HUES64 (cell line): ENCODE measurements around the gene KCNK7.
A peak's percentile ranks its signal among the peaks of the same experiment; 100 is the strongest.

ENCODE experiments used
- H3K27ac ChIP-seq: 2 replicates; pipeline ENCODE4 v1.7.0; 2013; ENCODE audit warnings: low read depth, low read length, inconsistent platforms
- H3K27me3 ChIP-seq: 2 replicates; pipeline ENCODE4 v1.6.1; 2013; ENCODE audit warnings: mild to moderate bottlenecking, low read length; ENCODE audit not compliant: insufficient read depth
- H3K36me3 ChIP-seq: 2 replicates; pipeline ENCODE4 v1.6.1; 2013; ENCODE audit warnings: mild to moderate bottlenecking, low read length; ENCODE audit not compliant: insufficient read depth
- H3K4me1 ChIP-seq: 2 replicates; pipeline ENCODE4 v1.6.1; 2013; ENCODE audit warnings: mild to moderate bottlenecking, low read length, moderate library complexity; ENCODE audit not compliant: insufficient read depth
- H3K4me3 ChIP-seq: 2 replicates; pipeline ENCODE4 v1.5.1; 2013; ENCODE audit warnings: mild to moderate bottlenecking, low read length, moderate library complexity
- H3K9ac ChIP-seq: 2 replicates; pipeline ENCODE4 v1.6.1; 2013; ENCODE audit warnings: mild to moderate bottlenecking, low read depth, low read length
- H3K9me3 ChIP-seq: 2 replicates; pipeline ENCODE4 v1.6.1; 2013; ENCODE audit warnings: low read depth, low read length; ENCODE audit not compliant: insufficient read depth
- WGBS: fragments of 150-250, 120-280 bp; methylation state at CpG from one replicate; pipeline ENCODE4 v1.1.7; 2013; ENCODE audit warnings: missing lambda C conversion rate; 5-methylcytosine and 5-hydroxymethylcytosine counted together

The KCNK7 gene

DNA sequence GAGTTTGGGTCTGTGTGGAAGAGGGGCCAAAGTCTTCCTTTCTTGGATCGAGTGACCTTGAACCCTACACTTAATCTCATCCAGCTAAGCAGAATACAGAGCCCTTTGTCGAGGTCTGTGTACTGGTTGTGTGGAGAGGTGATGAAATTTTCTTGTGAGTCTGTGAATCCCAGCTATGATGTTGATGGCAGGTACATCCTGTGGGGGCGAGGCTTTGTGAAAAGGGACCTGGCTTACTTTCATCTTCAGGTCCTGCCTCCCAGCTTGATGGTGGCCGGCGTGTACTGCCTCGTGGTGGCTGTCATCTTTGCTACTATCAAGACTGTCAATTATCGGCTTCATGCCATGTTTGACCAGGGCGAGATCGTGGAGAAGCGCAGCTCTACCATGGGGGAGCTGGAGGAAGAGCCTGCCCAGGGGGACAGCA is 21.0 kb upstream of the KCNK7 start:
- Histone ChIP-seq H3K36me3 (peaks cover 45% of the 10 kb centered on the region), H3K4me1 (0 out of 2 replicates have a peak, but pooled peaks cover 4% of the 10 kb centered on the region), H3K4me3 (peak overlapping the region; percentile 76), H3K9me3 (no peaks in the 10 kb centered on the region), H3K27me3 (no peaks in the 10 kb centered on the region), H3K27ac (no peak overlapping the region), H3K9ac (peak overlapping the region; percentile 62)
- WGBS, result 88% methylated on average over 9 of the region's 10 CpGs

DNA sequence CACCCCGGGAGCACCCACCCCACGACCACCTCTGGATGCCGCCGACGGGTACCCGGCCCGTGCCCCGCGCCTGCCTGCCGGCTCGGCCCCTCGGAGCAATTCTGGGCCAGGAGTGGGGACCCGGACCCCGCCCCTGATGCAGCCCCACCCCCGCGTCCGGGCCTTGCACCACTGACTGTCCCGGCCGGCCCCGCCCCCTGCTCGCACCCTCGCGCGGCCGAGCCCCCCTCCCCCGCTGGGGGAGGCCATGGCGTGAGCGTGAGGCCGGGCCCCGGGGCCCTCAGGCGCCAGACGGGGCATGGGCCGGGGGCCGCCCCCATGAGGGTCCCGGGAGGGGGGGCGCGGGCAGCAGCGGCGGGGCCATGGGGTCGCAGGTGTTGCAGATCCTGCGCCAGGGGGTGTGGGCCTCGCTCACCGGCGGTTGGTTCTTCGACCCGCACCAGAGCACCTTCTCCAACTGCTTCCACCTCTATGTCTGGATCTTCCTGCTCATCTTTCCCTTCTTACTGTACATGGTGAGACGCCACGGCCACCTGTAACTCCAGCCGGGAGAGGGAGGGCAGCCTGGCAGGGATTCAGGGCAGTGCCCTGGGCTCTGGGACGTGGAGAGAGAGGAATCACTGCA is 20.5 kb upstream of the KCNK7 start:
- H3K27me3 ChIP-seq, result no peaks in the 10 kb centered on the region
- 0 out of 2 replicates have a peak, but pooled peaks cover 4% of the 10 kb centered on the region for H3K4me1 ChIP-seq
- H3K9me3 ChIP-seq, result no peaks in the 10 kb centered on the region
- H3K36me3 ChIP-seq, result peaks cover 41% of the 10 kb centered on the region
- WGBS, result 3% methylated on average over 50 of the region's 50 CpGs
- H3K9ac ChIP-seq, result peak overlapping the region; percentile 62
- H3K27ac ChIP-seq, result peak overlapping the region; percentile 90; the same call in 1 of the 2 replicates
- H3K4me3 ChIP-seq, result peak overlapping the region; percentile 76

DNA sequence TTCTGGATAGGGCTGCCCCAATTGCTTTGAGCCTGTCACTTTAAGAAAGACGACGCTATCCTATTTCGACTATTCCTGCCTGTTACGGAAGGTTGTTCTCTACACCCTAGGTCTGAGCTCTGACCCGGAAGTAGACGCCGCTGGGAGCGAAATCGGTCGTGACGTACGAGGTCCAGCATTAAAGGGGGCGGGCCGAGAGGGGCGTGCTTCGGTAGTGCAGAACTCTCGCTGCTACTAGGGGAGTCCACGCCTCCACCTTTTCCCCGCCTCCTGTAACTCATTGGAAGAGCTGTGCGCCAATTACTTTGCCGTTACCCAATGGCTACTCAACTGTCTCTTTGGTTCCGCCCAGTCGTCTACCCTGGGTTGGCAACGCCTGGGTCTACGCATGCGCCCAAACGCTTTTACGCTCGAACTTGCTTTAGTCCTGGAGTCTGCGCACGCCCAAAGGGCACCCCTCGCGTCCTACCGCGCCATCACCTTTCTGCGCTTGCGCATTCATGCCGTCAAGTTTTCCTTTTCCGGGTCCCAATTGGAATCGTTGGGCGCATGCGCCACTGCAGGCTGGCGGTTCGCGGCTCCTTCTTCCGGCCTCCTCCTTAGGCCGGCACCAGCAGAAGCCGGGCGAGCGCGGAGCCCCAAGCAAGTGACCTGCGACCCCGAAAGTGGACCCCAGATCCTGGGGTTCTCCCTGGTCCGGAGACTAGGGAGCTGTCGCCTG is 19.8 kb upstream of the KCNK7 start, which contains the start of gene PCNX3:
Gene PCNX3, plus strand, starts transcription at position 548 of the 721 bp plus-strand sequence. CDS start 536 bp downstream, outside the sequence.
- Histone ChIP-seq H3K27ac (peak within 1 kb of the TSS; percentile 93), H3K9ac (peak within 1 kb of the TSS; percentile 83)

DNA sequence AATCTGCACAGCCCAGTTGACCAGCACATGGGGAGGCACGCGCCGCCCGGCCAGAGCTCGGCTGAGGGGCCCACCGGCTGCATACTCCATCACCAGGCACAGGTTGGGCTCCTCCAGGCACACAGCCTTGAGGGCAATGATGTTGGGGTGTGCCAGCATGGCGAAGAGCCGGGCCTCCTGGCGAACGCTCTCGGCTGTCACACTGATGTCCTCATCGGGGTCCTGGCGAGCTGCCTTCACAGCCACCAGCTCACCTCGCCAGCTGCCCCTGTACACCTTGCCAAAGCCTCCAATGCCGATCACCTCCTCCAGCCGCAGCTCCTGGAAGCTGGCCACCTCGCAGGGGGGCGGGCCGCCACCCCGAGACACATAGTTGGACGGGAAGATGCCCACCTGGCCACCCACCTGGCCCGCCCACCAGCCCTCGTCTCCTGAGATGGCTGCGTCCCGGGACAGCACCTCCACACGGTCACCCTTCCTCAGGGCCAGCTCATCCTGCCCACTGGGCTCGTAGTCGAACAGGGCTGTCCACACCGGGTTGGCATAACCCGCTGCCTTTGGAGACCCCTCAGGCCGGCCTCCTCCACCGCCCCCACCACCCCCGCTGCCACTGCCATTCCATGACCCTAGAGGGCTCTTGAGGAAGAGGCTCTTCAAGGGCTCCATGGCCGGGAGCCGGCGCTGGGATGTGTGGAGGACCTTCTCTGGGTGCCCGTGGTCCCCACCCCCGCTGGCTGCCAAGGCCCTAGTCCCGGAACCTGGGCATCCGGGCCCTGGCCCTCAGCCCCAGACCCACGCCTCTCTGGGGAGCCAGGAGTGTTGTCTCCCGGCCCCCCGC is 17.7 kb upstream of the KCNK7 start:
- Histone ChIP-seq H3K36me3 (peaks cover 14% of the 10 kb centered on the region), H3K27ac (peak overlapping the region; percentile 93), H3K4me3 (peak overlapping the region; percentile 76), H3K9me3 (no peaks in the 10 kb centered on the region), H3K27me3 (no peaks in the 10 kb centered on the region), H3K9ac (peak overlapping the region; percentile 83), H3K4me1 (0 out of 2 replicates have a peak, but pooled peaks cover 4% of the 10 kb centered on the region)
- WGBS, result 62% methylated on average over 43 of the region's 43 CpGs

More for the DNA sequence above, 19.8 kb upstream of the KCNK7 start, which contains the start of gene PCNX3:
- H3K27me3 ChIP-seq, result no peaks in the 10 kb centered on the region
- H3K9me3 ChIP-seq, result no peaks in the 10 kb centered on the region
- 0 out of 2 replicates have a peak, but pooled peaks cover 4% of the 10 kb centered on the region for H3K4me1 ChIP-seq
- peaks cover 35% of the 10 kb centered on the region for H3K36me3 ChIP-seq
- under 1% methylated on average over 55 of the region's 55 CpGs for WGBS
- H3K4me3 ChIP-seq, result peak within 1 kb of the TSS; percentile 76

DNA sequence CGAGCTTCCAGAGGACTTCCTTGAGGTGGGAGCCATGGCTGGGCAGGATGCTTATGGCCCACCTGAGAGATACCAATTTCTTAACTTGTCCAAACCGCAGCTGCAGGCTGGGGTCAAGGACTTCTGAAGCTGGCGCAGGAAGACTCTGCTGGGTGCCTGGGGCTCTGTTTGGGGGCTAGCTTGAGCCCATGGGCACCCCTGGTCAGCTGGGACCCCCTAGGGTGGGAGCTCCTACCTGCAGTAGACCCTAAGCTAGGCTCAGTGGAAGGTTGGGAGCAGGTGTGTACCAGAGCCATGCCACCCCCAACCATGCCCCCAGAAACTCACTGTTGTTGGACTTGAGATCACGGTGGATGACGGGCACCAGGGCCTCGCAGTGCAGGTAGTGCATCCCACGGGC is 17.1 kb upstream of the KCNK7 start:
- no peaks in the 10 kb centered on the region for H3K27me3 ChIP-seq
- H3K36me3 ChIP-seq, result peaks cover 8% of the 10 kb centered on the region
- H3K9me3 ChIP-seq, result no peaks in the 10 kb centered on the region
- peak overlapping the region; percentile 76; the same call in 1 of the 2 replicates for H3K4me3 ChIP-seq
- H3K9ac ChIP-seq, result no peak overlapping the region
- no peak overlapping the region for H3K27ac ChIP-seq
- 0 out of 2 replicates have a peak, but pooled peaks cover 4% of the 10 kb centered on the region for H3K4me1 ChIP-seq
- 96% methylated on average over 7 of the region's 7 CpGs for WGBS

DNA sequence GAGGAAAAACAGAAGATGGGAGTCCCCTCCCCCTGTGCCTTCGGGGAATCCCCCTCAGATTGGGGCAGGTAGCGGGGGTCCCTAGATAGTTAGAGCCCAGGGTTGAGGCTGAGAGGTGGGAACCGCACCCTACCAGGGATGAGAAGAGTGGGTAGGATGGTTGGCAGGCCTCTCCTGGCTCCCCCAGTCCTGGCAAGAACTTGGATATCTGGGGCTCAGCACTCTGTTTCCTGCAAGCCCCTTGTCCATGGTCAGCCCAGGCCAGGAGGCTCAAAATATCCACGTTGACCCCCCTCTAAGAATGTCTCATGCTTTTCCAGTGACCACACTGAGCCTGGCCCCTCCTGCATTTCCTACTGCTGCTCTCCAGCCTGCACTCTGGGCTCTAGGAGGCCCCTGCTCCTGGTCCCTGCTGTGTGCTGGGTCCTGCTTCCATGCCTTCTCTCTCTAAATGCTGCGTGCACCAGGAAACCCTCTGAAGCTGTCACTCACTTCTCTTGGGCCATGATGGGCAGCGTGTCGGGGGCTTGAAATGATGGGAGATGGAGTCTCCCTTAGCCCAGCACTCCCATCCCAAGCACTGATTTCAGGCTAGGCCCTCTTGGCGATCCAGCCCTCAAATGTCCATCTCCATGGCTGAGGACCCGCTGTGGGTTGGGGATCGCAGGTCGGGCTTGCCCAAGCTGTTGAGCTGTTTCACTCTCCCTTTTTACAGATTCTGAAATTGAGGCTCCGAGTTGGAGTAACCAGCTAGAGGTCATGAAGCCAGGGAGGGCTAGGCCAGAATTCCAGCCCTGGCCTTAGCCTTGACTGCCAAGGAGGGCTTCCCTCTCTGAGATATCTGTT is 16.4 kb upstream of the KCNK7 start:
- peaks cover under 1% of the 10 kb centered on the region for H3K36me3 ChIP-seq
- WGBS, result 86% methylated on average over 12 of the region's 12 CpGs
- H3K27ac ChIP-seq, result no peak overlapping the region; the same call in 1 of the 2 replicates
- H3K4me3 ChIP-seq, result no peak overlapping the region
- H3K9ac ChIP-seq, result no peak overlapping the region
- H3K4me1 ChIP-seq, result 0 out of 2 replicates have a peak, but pooled peaks cover 4% of the 10 kb centered on the region
- H3K27me3 ChIP-seq, result no peaks in the 10 kb centered on the region
- H3K9me3 ChIP-seq, result no peaks in the 10 kb centered on the region

DNA sequence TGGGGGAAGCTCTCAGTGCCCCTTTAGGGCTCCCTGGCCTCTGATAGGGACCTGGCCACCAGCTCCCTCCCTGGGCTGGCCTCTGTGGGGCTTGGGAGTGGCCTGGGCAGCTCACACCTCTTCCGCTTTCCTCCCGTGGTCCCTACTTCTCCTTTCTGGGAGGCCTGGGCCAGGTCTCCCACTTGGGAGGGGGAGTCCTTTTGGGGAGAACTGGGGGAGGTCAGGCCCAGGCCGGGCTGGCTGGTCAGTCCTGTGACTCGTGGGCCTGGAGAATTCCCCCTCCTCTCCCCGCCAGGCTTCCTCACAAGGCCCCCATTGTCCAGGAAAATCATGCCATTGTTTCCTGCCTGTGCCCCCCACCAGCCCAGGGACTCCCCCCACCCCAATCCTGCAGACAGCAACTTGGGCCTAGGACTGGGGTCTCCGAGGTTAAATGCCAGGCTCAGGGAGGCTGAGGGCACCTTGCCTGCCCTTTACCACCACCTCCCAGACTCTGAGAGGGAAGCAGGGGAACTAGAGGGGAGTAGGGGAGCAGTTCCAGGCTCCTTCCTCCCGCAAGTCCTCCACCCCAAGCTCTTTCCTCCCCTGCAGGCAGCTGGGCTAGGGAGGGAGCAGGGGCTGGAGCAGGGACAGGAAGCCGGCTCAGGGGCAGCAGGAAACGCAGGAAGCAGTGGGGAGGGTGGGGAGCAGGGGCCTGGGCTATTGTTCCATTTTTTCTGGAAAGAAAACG is 15.6 kb upstream of the KCNK7 start:
- Histone ChIP-seq H3K4me1 (no peaks in the 10 kb centered on the region), H3K36me3 (no peaks in the 10 kb centered on the region; the same call in 1 of the 2 replicates), H3K9me3 (no peaks in the 10 kb centered on the region), H3K4me3 (no peak overlapping the region), H3K27ac (no peak overlapping the region; the same call in 1 of the 2 replicates), H3K27me3 (no peaks in the 10 kb centered on the region), H3K9ac (0 out of 2 replicates have a peak overlapping the region, but pooled peaks have one; percentile 6)
- 74% methylated on average over 8 of the region's 10 CpGs for WGBS

DNA sequence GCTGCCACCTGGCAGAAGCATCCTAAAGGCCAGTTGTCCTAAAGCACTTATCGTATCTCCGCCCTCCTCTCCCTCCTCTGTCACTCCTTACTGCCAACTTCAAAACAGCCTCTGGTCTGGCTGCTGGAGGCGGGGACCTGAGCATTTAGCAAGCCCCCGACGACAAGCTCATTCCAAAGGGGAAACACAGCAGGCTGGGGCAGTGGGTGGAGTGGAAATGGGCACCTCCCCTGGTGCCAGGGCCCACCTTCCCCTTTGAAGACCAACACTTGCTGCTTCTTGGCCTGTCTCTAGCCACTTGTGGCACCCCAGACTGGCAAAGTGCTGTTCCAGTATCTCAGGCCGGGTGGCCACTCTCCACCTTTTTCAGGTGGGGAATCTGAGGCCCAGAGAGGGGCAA is 14.8 kb upstream of the KCNK7 start:
- H3K9ac ChIP-seq, result no peak overlapping the region
- H3K27ac ChIP-seq, result no peak overlapping the region
- 72% methylated on average over 6 of the region's 6 CpGs for WGBS
- no peak overlapping the region for H3K4me3 ChIP-seq
- no peaks in the 10 kb centered on the region for H3K4me1 ChIP-seq
- H3K9me3 ChIP-seq, result no peaks in the 10 kb centered on the region
- H3K36me3 ChIP-seq, result peaks cover 6% of the 10 kb centered on the region
- no peaks in the 10 kb centered on the region for H3K27me3 ChIP-seq

DNA sequence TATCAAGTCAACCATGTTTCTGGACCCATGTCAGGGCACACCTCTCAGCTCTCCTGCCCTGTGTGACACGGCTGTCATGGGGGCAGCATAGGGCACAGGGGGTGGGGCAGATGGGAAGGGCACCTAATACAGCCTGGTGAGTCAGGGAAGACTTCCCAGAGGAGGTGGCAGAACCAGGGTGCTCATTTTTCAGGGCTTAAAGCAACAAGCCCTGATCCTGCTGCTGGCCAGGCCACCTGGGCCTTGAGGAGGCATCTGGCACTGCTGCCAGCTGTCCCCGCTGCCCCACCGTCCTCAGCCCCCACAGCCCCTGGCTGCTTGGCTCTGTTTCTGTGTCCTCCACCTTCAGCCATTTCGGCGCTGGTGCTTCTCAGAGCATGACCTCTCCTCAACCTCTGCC is 14.1 kb upstream of the KCNK7 start:
- no peak overlapping the region for H3K9ac ChIP-seq
- peaks cover 13% of the 10 kb centered on the region for H3K36me3 ChIP-seq
- no peaks in the 10 kb centered on the region for H3K4me1 ChIP-seq

More for the DNA sequence above, 14.1 kb upstream of the KCNK7 start:
- Histone ChIP-seq H3K27me3 (no peaks in the 10 kb centered on the region), H3K4me3 (no peak overlapping the region), H3K27ac (no peak overlapping the region), H3K9me3 (no peaks in the 10 kb centered on the region)
- WGBS, result 92% methylated on average over 5 of the region's 5 CpGs
